Activated CD4-positive, alpha-beta T cell treated with anti-CD3 and anti-CD28 coated beads, Interleukin-2, amount 10 ng/mL, durations not matched to agents 7 days and 5 days (primary cell): ENCODE data around the gene RAB27B. TPM values are rescaled to one million over a fixed set of nuclear protein-coding genes. Genes with fewer than 3 reads are reported as not detected.
A peak's percentile ranks its signal among the peaks of the same experiment; 100 is the strongest.

ENCODE experiments used
- CTCF ChIA-PET: fragments of 350-600 bp; sonication (Branson Sonifier 250); formaldehyde crosslinking; loops from one replicate; lab custom pipeline; 2021; ENCODE audit warnings: antibody characterized with exemption; lab: Charles Lee
- POLR2A ChIA-PET: fragments of 350-600 bp; sonication (Branson Sonifier 250); formaldehyde crosslinking; loops from one replicate; lab custom pipeline; 2021; ENCODE audit warnings: antibody characterized with exemption; lab: Charles Lee
- DNase-seq: peaks from one replicate; pipeline ENCODE4 v3.0.0-alpha.2; 2020
- H3K27ac Mint-ChIP-seq: one replicate; pipeline ENCODE4 v1.8.0; 2021; ENCODE audit warnings: mild to moderate bottlenecking, moderate library complexity, mixed read lengths
- H3K27me3 Mint-ChIP-seq: one replicate; pipeline ENCODE4 v1.8.0; 2021; ENCODE audit warnings: mixed read lengths
- H3K36me3 Mint-ChIP-seq: one replicate; pipeline ENCODE4 v1.8.0; 2021; ENCODE audit warnings: low read depth, mixed read lengths
- H3K4me1 Mint-ChIP-seq: one replicate; pipeline ENCODE4 v1.8.0; 2021; ENCODE audit warnings: mixed read lengths
- H3K4me3 Mint-ChIP-seq: one replicate; pipeline ENCODE4 v1.8.0; 2021; ENCODE audit warnings: mild to moderate bottlenecking, moderate library complexity, mixed read lengths
- H3K9me3 Mint-ChIP-seq: one replicate; pipeline ENCODE4 v1.8.0; 2021; ENCODE audit warnings: mixed read lengths
- total RNA-seq, 2 experiments: library from RNA; stranded (reverse); gene quantifications; one replicate each; pipeline ENCODE4 v1.2.3, GENCODE V29; 2021

Gene RAB27B
- total RNA-seq, 2 experiments from 2014 or later, result 4.8 to 5.2 TPM

GRCh38 chr18:54824761-54825160 lies 3.5 kb upstream of the RAB27B start:
- ChIA-PET POLR2A (no interaction called here), CTCF (interaction anchor here (0.7 kb wide), 1 partner anchor 121 kb away, joined by 3 read pairs; no protein-coding TSS in a partner anchor)
- Mint-ChIP-seq H3K36me3 (no peaks in the 10 kb centered on the region), H3K4me3 (no peak overlapping the region), H3K27ac (no peak overlapping the region), H3K9me3 (no peaks in the 10 kb centered on the region), H3K27me3 (peaks cover 9% of the 10 kb centered on the region), H3K4me1 (peaks cover 19% of the 10 kb centered on the region)
- no peak for DNase-seq

- DNase-seq, result no peak
- ChIA-PET CTCF (no interaction called here), POLR2A (no interaction called here)
- Mint-ChIP-seq H3K27ac (no peak overlapping the region), H3K4me1 (peaks cover 22% of the 10 kb centered on the region), H3K36me3 (no peaks in the 10 kb centered on the region), H3K9me3 (no peaks in the 10 kb centered on the region), H3K27me3 (peaks cover 10% of the 10 kb centered on the region), H3K4me3 (no peak overlapping the region)
These were observed 2.5 kb upstream of the RAB27B start for GRCh38 chr18:54825601-54826344.

- no peak for DNase-seq
- H3K36me3 Mint-ChIP-seq, result peaks cover 7% of the 10 kb centered on the region
- peaks cover 24% of the 10 kb centered on the region for H3K4me1 Mint-ChIP-seq
- H3K4me3 Mint-ChIP-seq, result peak overlapping the region; percentile 85
- peaks cover 10% of the 10 kb centered on the region for H3K9me3 Mint-ChIP-seq
- ChIA-PET CTCF (no interaction called here), POLR2A (interaction anchor here (0.6 kb wide), 1 partner anchor 15 kb away, joined by 3 read pairs; no protein-coding TSS in a partner anchor)
- H3K27ac Mint-ChIP-seq, result peak overlapping the region; percentile 83
- peaks cover 6% of the 10 kb centered on the region for H3K27me3 Mint-ChIP-seq
These were observed 709 bp downstream of the RAB27B start for GRCh38 chr18:54828986-54829385.

- DNase-seq, result no peak
- POLR2A ChIA-PET, result no interaction called here
- Mint-ChIP-seq H3K27ac (no peak overlapping the region), H3K36me3 (peaks cover 7% of the 10 kb centered on the region), H3K4me3 (no peak overlapping the region), H3K27me3 (peaks cover 6% of the 10 kb centered on the region), H3K9me3 (peaks cover 10% of the 10 kb centered on the region), H3K4me1 (peaks cover 24% of the 10 kb centered on the region)
- CTCF ChIA-PET, result no interaction called here
These were observed 1.6 kb downstream of the RAB27B start for GRCh38 chr18:54829856-54830255.

GRCh38 chr18:54830260-54830659 lies 2.0 kb downstream of the RAB27B start:
- ChIA-PET CTCF (no interaction called here), POLR2A (no interaction called here)
- Mint-ChIP-seq H3K4me1 (peaks cover 24% of the 10 kb centered on the region), H3K4me3 (no peak overlapping the region), H3K9me3 (peaks cover 10% of the 10 kb centered on the region), H3K27ac (no peak overlapping the region), H3K36me3 (peaks cover 7% of the 10 kb centered on the region), H3K27me3 (peaks cover 6% of the 10 kb centered on the region)
- DNase-seq, result no peak

- H3K4me3 Mint-ChIP-seq, result no peak overlapping the region
- H3K27ac Mint-ChIP-seq, result no peak overlapping the region
- peaks cover 7% of the 10 kb centered on the region for H3K36me3 Mint-ChIP-seq
- ChIA-PET CTCF (no interaction called here), POLR2A (no interaction called here)
- H3K9me3 Mint-ChIP-seq, result peaks cover 10% of the 10 kb centered on the region
- H3K4me1 Mint-ChIP-seq, result peaks cover 30% of the 10 kb centered on the region
- DNase-seq, result no peak
- peaks cover 6% of the 10 kb centered on the region for H3K27me3 Mint-ChIP-seq
These were observed 2.6 kb downstream of the RAB27B start for GRCh38 chr18:54830866-54831265.

- POLR2A ChIA-PET, result no interaction called here
- H3K4me3 Mint-ChIP-seq, result no peak overlapping the region
- no peak for DNase-seq
These were observed 7.7 kb downstream of the RAB27B start for GRCh38 chr18:54835944-54836343.

GRCh38 chr18:54843314-54843713 lies 15.0 kb downstream of the RAB27B start:
- Mint-ChIP-seq H3K27me3 (peaks cover 4% of the 10 kb centered on the region), H3K27ac (no peak overlapping the region), H3K4me1 (no peaks in the 10 kb centered on the region), H3K36me3 (no peaks in the 10 kb centered on the region), H3K9me3 (no peaks in the 10 kb centered on the region), H3K4me3 (no peak overlapping the region)
- ChIA-PET CTCF (interaction anchor here (1.1 kb wide), 1 partner anchor 156 kb away, joined by 3 read pairs; no protein-coding TSS in a partner anchor), POLR2A (no interaction called here)
- no peak for DNase-seq

More at GRCh38 chr18:54835944-54836343, 7.7 kb downstream of the RAB27B start:
- H3K4me1 Mint-ChIP-seq, result peaks cover 16% of the 10 kb centered on the region
- CTCF ChIA-PET, result no interaction called here
- H3K27ac Mint-ChIP-seq, result no peak overlapping the region
- peaks cover 5% of the 10 kb centered on the region for H3K27me3 Mint-ChIP-seq
- peaks cover 10% of the 10 kb centered on the region for H3K9me3 Mint-ChIP-seq
- peaks cover 7% of the 10 kb centered on the region for H3K36me3 Mint-ChIP-seq

- Mint-ChIP-seq H3K9me3 (no peaks in the 10 kb centered on the region), H3K27me3 (no peaks in the 10 kb centered on the region), H3K4me1 (no peaks in the 10 kb centered on the region), H3K4me3 (no peak overlapping the region), H3K27ac (no peak overlapping the region), H3K36me3 (no peaks in the 10 kb centered on the region)
- no peak for DNase-seq
- CTCF ChIA-PET, result no interaction called here
- POLR2A ChIA-PET, result no interaction called here
These were observed 17.5 kb downstream of the RAB27B start for GRCh38 chr18:54845787-54846186.

- Mint-ChIP-seq H3K36me3 (no peaks in the 10 kb centered on the region), H3K27ac (no peak overlapping the region), H3K4me3 (no peak overlapping the region), H3K9me3 (no peaks in the 10 kb centered on the region), H3K4me1 (peaks cover 14% of the 10 kb centered on the region), H3K27me3 (no peaks in the 10 kb centered on the region)
- no peak for DNase-seq
- ChIA-PET POLR2A (no interaction called here), CTCF (interaction anchor here (0.6 kb wide), 1 partner anchor 75 kb away, joined by 3 read pairs; no protein-coding TSS in a partner anchor)
These were observed 19.8 kb downstream of the RAB27B start for GRCh38 chr18:54848121-54848520.

GRCh38 chr18:54849683-54850082 lies 21.4 kb downstream of the RAB27B start:
- no peak overlapping the region for H3K4me3 Mint-ChIP-seq
- H3K4me1 Mint-ChIP-seq, result peaks cover 20% of the 10 kb centered on the region
- CTCF ChIA-PET, result no interaction called here

GRCh38 chr18:54850598-54850997 lies 22.3 kb downstream of the RAB27B start:
- H3K27me3 Mint-ChIP-seq, result peaks cover 2% of the 10 kb centered on the region
- H3K36me3 Mint-ChIP-seq, result no peaks in the 10 kb centered on the region
- peaks cover 20% of the 10 kb centered on the region for H3K4me1 Mint-ChIP-seq
- ChIA-PET CTCF (no interaction called here), POLR2A (no interaction called here)
- DNase-seq, result no peak
- H3K4me3 Mint-ChIP-seq, result no peak overlapping the region
- H3K27ac Mint-ChIP-seq, result no peak overlapping the region
- no peaks in the 10 kb centered on the region for H3K9me3 Mint-ChIP-seq

More at GRCh38 chr18:54849683-54850082, 21.4 kb downstream of the RAB27B start:
- Mint-ChIP-seq H3K27ac (no peak overlapping the region), H3K36me3 (no peaks in the 10 kb centered on the region), H3K9me3 (no peaks in the 10 kb centered on the region), H3K27me3 (peaks cover 2% of the 10 kb centered on the region)
- POLR2A ChIA-PET, result no interaction called here
- DNase-seq, result no peak

GRCh38 chr18:54852780-54853675 lies 24.8 kb downstream of the RAB27B start:
- peak overlapping the region; percentile 34 for H3K27ac Mint-ChIP-seq
- ChIA-PET POLR2A (no interaction called here), CTCF (no interaction called here)
- H3K4me1 Mint-ChIP-seq, result peaks cover 20% of the 10 kb centered on the region
- peaks cover 2% of the 10 kb centered on the region for H3K27me3 Mint-ChIP-seq
- no peaks in the 10 kb centered on the region for H3K36me3 Mint-ChIP-seq
- DNase-seq, result peak; percentile 21
- H3K4me3 Mint-ChIP-seq, result peak overlapping the region; percentile 0
- H3K9me3 Mint-ChIP-seq, result no peaks in the 10 kb centered on the region
